IMR-90 (cell line): ENCODE data around the gene PAK5. TPM values are rescaled to one million over a fixed set of nuclear protein-coding genes. Genes with fewer than 3 reads are reported as not detected.

ENCODE experiments used
- ATAC-seq: fragments of 200-7000 bp; cut with Tn5 transposase; 2 replicates; pipeline ENCODE4 v1.9.1; 2020; ENCODE audit warnings: low read depth, mild to moderate bottlenecking, moderate library complexity
- BruUV-seq: library from RNA; stranded (reverse); fragments of 400-500 nt; replicated peaks from 2 replicates; lab custom pipeline; 2021; lab: Mats Ljungman, UMichigan
- CTCF ChIA-PET: fragments of 300-600 bp; formaldehyde crosslinking; extraction: SDS; loops from one replicate; lab custom pipeline; 2021; ENCODE audit warnings: antibody characterized with exemption; lab: Yijun Ruan, JAX
- POLR2A ChIA-PET: fragments of 300-600 bp; sonication (Branson Sonifier 250); formaldehyde crosslinking; loops from one replicate; lab custom pipeline; 2022; ENCODE audit warnings: antibody characterized with exemption; ENCODE audit not compliant: unreplicated experiment; lab: Charles Lee
- DNase-seq: peaks from one replicate; pipeline ENCODE4 v3.0.0; 2013
- H2AFZ ChIP-seq: replicated peaks from 2 replicates; pipeline ENCODE3; 2013; ENCODE audit warnings: low read length, mild to moderate bottlenecking; ENCODE audit not compliant: poor library complexity
- H2AK5ac ChIP-seq: 2 replicates; pipeline ENCODE4 v1.6.1; 2013; ENCODE audit warnings: low read depth, low read length, inconsistent platforms
- H2AK9ac ChIP-seq: replicated peaks from 2 replicates; pipeline ENCODE3; 2013; ENCODE audit warnings: mild to moderate bottlenecking, low read depth, low read length, moderate library complexity; ENCODE audit not compliant: poor library complexity
- H2BK120ac ChIP-seq: 2 replicates; pipeline ENCODE4 v1.6.1; 2013; ENCODE audit warnings: low read depth, low read length, inconsistent platforms
- H2BK15ac ChIP-seq: 3 replicates; pipeline ENCODE4 v1.6.1; 2013; ENCODE audit warnings: low read depth, low read length, inconsistent platforms
- H2BK20ac ChIP-seq: 2 replicates; pipeline ENCODE4 v1.6.1; 2013; ENCODE audit warnings: low read depth, mild to moderate bottlenecking, inconsistent platforms, low read length, moderate library complexity
- H2BK5ac ChIP-seq: 2 replicates; pipeline ENCODE4 v1.6.1; 2013; ENCODE audit warnings: mild to moderate bottlenecking, low read depth, low read length, inconsistent platforms; ENCODE audit not compliant: poor library complexity, severe bottlenecking
- H3K14ac ChIP-seq: replicated peaks from 2 replicates; pipeline ENCODE4 v1.6.1; 2013; ENCODE audit warnings: low read depth, low read length, inconsistent platforms
- H3K18ac ChIP-seq: 2 replicates; pipeline ENCODE4 v1.6.1; 2013; ENCODE audit warnings: low read depth, low read length, control low read depth
- H3K23ac ChIP-seq: 2 replicates; pipeline ENCODE4 v1.6.1; 2013; ENCODE audit warnings: low read depth, low read length, inconsistent platforms
- H3K27ac ChIP-seq: 2 replicates; pipeline ENCODE4 v1.5.1; 2013; ENCODE audit warnings: mild to moderate bottlenecking, control low read depth, low read length; ENCODE audit not compliant: insufficient read depth
- H3K27me3 ChIP-seq: 2 replicates; pipeline ENCODE4 v1.6.1; 2013; ENCODE audit warnings: low read length; ENCODE audit not compliant: control insufficient read depth, insufficient read depth
- H3K36me3 ChIP-seq: 2 replicates; pipeline ENCODE4 v1.6.1; 2013; ENCODE audit warnings: low read length, mixed read lengths; ENCODE audit not compliant: control insufficient read depth, insufficient read depth
- H3K4ac ChIP-seq: 2 replicates; pipeline ENCODE4 v1.6.1; 2013; ENCODE audit warnings: low read depth, low read length, inconsistent platforms
- H3K4me1 ChIP-seq: 2 replicates; pipeline ENCODE4 v1.6.1; 2013; ENCODE audit warnings: low read length, mixed read lengths; ENCODE audit not compliant: control insufficient read depth, insufficient read depth
- H3K4me2 ChIP-seq: 2 replicates; pipeline ENCODE4 v1.6.1; 2013; ENCODE audit warnings: low read depth, mild to moderate bottlenecking, control low read depth, low read length, moderate library complexity
- H3K4me3 ChIP-seq: 2 replicates; pipeline ENCODE4 v1.5.1; 2013; ENCODE audit warnings: low read depth, mild to moderate bottlenecking, control low read depth, low read length, moderate library complexity; ENCODE audit not compliant: insufficient read depth
- H3K56ac ChIP-seq: 2 replicates; pipeline ENCODE4 v1.6.1; 2013; ENCODE audit warnings: low read length, inconsistent platforms; ENCODE audit not compliant: insufficient read depth; ENCODE audit errors: extremely low read depth
- H3K79me1 ChIP-seq, 2 experiments: 2 replicates each; pipeline ENCODE4 v1.6.1; 2013; ENCODE audit warnings: low read length in 2 of 2, inconsistent platforms in 1 of 2, low read depth in 1 of 2
- H3K9ac ChIP-seq: 2 replicates; pipeline ENCODE4 v1.6.1; 2013; ENCODE audit warnings: low read depth, low read length, control low read depth
- H3K9me1 ChIP-seq: 2 replicates; pipeline ENCODE4 v1.6.1; 2013; ENCODE audit warnings: low read length, inconsistent platforms; ENCODE audit not compliant: insufficient read depth
- H3K9me3 ChIP-seq: 2 replicates; pipeline ENCODE4 v1.6.1; 2013; ENCODE audit warnings: low read length; ENCODE audit not compliant: control insufficient read depth, insufficient read depth
- H4K20me1 ChIP-seq: 2 replicates; pipeline ENCODE4 v1.6.1; 2013; ENCODE audit warnings: low read length, inconsistent platforms; ENCODE audit not compliant: insufficient read depth
- H4K5ac ChIP-seq: 2 replicates; pipeline ENCODE4 v1.6.1; 2013; ENCODE audit warnings: mild to moderate bottlenecking, low read depth, low read length, control low read depth
- H4K8ac ChIP-seq, 2 experiments: 2 replicates each; pipeline ENCODE4 v1.6.1; 2013; ENCODE audit warnings: low read depth in 2 of 2, low read length in 2 of 2, control low read depth in 1 of 2, inconsistent platforms in 1 of 2
- H4K91ac ChIP-seq: 2 replicates; pipeline ENCODE4 v1.6.1; 2013; ENCODE audit warnings: low read depth, low read length, inconsistent platforms; ENCODE audit not compliant: insufficient read depth
- BHLHE40 ChIP-seq: fragments of 150-350 bp; IDR thresholded peaks from 2 replicates; pipeline ENCODE4 v1.6.1; 2016; ENCODE audit warnings: mild to moderate bottlenecking, low read depth, low read length
- CEBPB ChIP-seq: IDR thresholded peaks from 2 replicates; pipeline ENCODE4 v1.6.1; 2012; ENCODE audit warnings: low read depth, low read length, improper control_type of control experiment
- CHD1 ChIP-seq: IDR thresholded peaks from 2 replicates; pipeline ENCODE4 v1.6.1; 2012; ENCODE audit warnings: low read depth, low read length, improper control_type of control experiment
- FOS ChIP-seq: fragments of 150-350 bp; IDR thresholded peaks from 2 replicates; pipeline ENCODE4 v1.6.1; 2016; ENCODE audit warnings: low read depth, low read length
- MAFK ChIP-seq: IDR thresholded peaks from 2 replicates; pipeline ENCODE4 v1.6.1; 2012; ENCODE audit warnings: low read depth, low read length, improper control_type of control experiment
- MAZ ChIP-seq: IDR thresholded peaks from 2 replicates; pipeline ENCODE4 v1.6.1; 2012; ENCODE audit warnings: low read depth, mild to moderate bottlenecking, low read length, improper control_type of control experiment, moderate library complexity, borderline replicate concordance
- MXI1 ChIP-seq: IDR thresholded peaks from 2 replicates; pipeline ENCODE4 v1.6.1; 2012; ENCODE audit warnings: low read depth, mild to moderate bottlenecking, low read length, moderate library complexity, borderline replicate concordance
- POLR2A ChIP-seq: IDR thresholded peaks from 2 replicates; pipeline ENCODE4 v1.6.1; 2012; ENCODE audit warnings: mild to moderate bottlenecking, low read depth, low read length
- RAD21 ChIP-seq: IDR thresholded peaks from 2 replicates; pipeline ENCODE4 v1.6.1; 2012; ENCODE audit warnings: low read length, improper control_type of control experiment
- RCOR1 ChIP-seq: IDR thresholded peaks from 2 replicates; pipeline ENCODE4 v1.6.1; 2012; ENCODE audit warnings: mild to moderate bottlenecking, low read length, improper control_type of control experiment; ENCODE audit not compliant: insufficient replicate concordance
- WGBS, 2 experiments: methylation state at CpG; one replicate each; pipeline versions ENCODE4 v1.1.5 to v1.1.7; 2013; ENCODE audit warnings: missing lambda C conversion rate in 2 of 2; ENCODE audit not compliant: insufficient read length in 1 of 2; ENCODE audit errors: extremely low coverage in 2 of 2; 5-methylcytosine and 5-hydroxymethylcytosine counted together
- dilution Hi-C: fragments of 300-500 bp; cut with HindIII; formaldehyde crosslinking; loops from one replicate; pipeline ENCODE4 v1.14.3; 2018; ENCODE audit warnings: low sequenced_read_pairs; ENCODE audit not compliant: unreplicated experiment
- in situ Hi-C: fragments of 300-500 bp; cut with MboI; formaldehyde crosslinking; loops from 3 replicates; pipeline ENCODE4 v1.14.3; 2019; ENCODE audit warnings: low sequenced_read_pairs, inconsistent platforms, mixed read lengths
- intact Hi-C: fragments of 100-400 bp; cut with micrococcal nuclease; formaldehyde crosslinking; loops from 2 replicates; pipeline ENCODE4 v1.10.0; 2022
- polyA plus RNA-seq, 3 experiments: library from polyadenylated mRNA; depleted of rRNA; stranded (reverse); fragments of >200 nt; gene quantifications; 2 replicates each; pipeline ENCODE4 v1.2.3, GENCODE V29; 2012; ENCODE audit warnings: low replicate concordance in 1 of 3
- total RNA-seq: library from RNA; depleted of rRNA; stranded (reverse); fragments of >200 nt; gene quantifications from 2 replicates; pipeline ENCODE4 v1.2.3, GENCODE V29; 2012
- TF ChIP-seq, protein P1 (sequence below): conservative IDR thresholded peaks from 2 replicates; pipeline ENCODE4 v1.5.1; 2012; ENCODE audit warnings: mild to moderate bottlenecking, low read depth, low read length, improper control_type of control experiment

The PAK5 gene
- total and polyA plus RNA-seq, 2 of the 4 experiments (the other 2 are of a cell fraction) = not detected

- Histone ChIP-seq H2BK120ac (no peak overlapping the region), H4K20me1 (no peaks in the 10 kb centered on the region), H3K36me3 (no peaks in the 10 kb centered on the region), H4K5ac (no peak overlapping the region), H2AK9ac (no peak overlapping the region), H3K9me1 (no peaks in the 10 kb centered on the region), H3K18ac (no peak overlapping the region), H2AK5ac (no peak overlapping the region), H3K27me3 (no peaks in the 10 kb centered on the region; the same call in none of the 2 replicates), H3K23ac (no peak overlapping the region), H4K8ac (no peak overlapping the region), H2BK20ac (no peak overlapping the region), H3K56ac (no peak overlapping the region), H3K9me3 (no peaks in the 10 kb centered on the region), H3K4ac (no peak overlapping the region), H3K79me1 (no peaks in the 10 kb centered on the region), H2AFZ (no peak overlapping the region), H2BK15ac (no peak overlapping the region), H3K4me2 (no peak overlapping the region), H3K9ac (no peak overlapping the region), H2BK5ac (no peak overlapping the region), H3K27ac (no peak overlapping the region), H3K4me1 (no peaks in the 10 kb centered on the region), H3K14ac (no peak overlapping the region), H3K4me3 (no peak overlapping the region), H4K91ac (no peak overlapping the region)
- ChIA-PET CTCF (no interaction called here), POLR2A (no interaction called here)
- TF ChIP-seq MAZ (no peak), MAFK (no peak), POLR2A (no peak), MXI1 (no peak), CHD1 (no peak), RCOR1 (no peak), FOS (no peak), RAD21 (no peak), BHLHE40 (no peak), CEBPB (no peak)
- TF ChIP-seq, protein P1, sequence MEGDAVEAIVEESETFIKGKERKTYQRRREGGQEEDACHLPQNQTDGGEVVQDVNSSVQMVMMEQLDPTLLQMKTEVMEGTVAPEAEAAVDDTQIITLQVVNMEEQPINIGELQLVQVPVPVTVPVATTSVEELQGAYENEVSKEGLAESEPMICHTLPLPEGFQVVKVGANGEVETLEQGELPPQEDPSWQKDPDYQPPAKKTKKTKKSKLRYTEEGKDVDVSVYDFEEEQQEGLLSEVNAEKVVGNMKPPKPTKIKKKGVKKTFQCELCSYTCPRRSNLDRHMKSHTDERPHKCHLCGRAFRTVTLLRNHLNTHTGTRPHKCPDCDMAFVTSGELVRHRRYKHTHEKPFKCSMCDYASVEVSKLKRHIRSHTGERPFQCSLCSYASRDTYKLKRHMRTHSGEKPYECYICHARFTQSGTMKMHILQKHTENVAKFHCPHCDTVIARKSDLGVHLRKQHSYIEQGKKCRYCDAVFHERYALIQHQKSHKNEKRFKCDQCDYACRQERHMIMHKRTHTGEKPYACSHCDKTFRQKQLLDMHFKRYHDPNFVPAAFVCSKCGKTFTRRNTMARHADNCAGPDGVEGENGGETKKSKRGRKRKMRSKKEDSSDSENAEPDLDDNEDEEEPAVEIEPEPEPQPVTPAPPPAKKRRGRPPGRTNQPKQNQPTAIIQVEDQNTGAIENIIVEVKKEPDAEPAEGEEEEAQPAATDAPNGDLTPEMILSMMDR = no peak
- intact Hi-C loops (no loop called here), in situ Hi-C loops (no loop called here), dilution Hi-C loops (no loop called here)
- no peak for DNase-seq
- ATAC-seq = no peak
- WGBS, 2 experiments = no CpG with 5 or more reads among the region's 1 CpG
- no TSS peak for BruUV-seq
These were observed 203.1 kb downstream of the PAK5 start for GRCh38 chr20:9635750-9636149.
